ENCODE results near the gene CFAP74. TPM values are rescaled to one million over a fixed set of nuclear protein-coding genes. Genes with fewer than 3 reads are reported as not detected.

CFAP74 gene
- polyA plus RNA-seq, 2 of the 4 experiments (the other 2 are of a cell fraction): 0.03 to 0.04 TPM

GRCh38 chr1:1920608-1921458 lies 82.8 kb downstream of the CFAP74 start:
- FAIRE-seq (no peak), ATAC-seq (no peak)

GRCh38 chr1:1920057-1920607 lies 83.5 kb downstream of the CFAP74 start:
- Histone ChIP-seq H3K4me3 (peak overlapping the region; percentile 60), H3K4me2 (peak overlapping the region; percentile 86), H3K27ac (peak overlapping the region; percentile 73 to 84), H3K9me3 (no peaks in the 10 kb centered on the region), H3K4me1 (peaks cover 10% of the 10 kb centered on the region)
- no peak for DNase-seq (ENCODE audit: low read depth in 1 of 2, low spot score in 1 of 2)
- TF ChIP-seq KDM1A (IDR thresholded peaks at IDR 0.05; ENCODE audit: low read depth) (no peak), EHMT2 (IDR thresholded peaks at IDR 0.05; ENCODE audit: low read depth) (no peak), RFX5 (IDR thresholded peaks at IDR 0.05) (no peak), KDM5A (IDR thresholded peaks at IDR 0.05) (no peak), FOXS1 (CRISPR knock-in tag; IDR thresholded peaks at IDR 0.05) (no peak), SREBF2 (IDR thresholded peaks at IDR 0.05) (no peak), HOXB5 (CRISPR knock-in tag; IDR thresholded peaks at IDR 0.05) (no peak), MAX (IDR thresholded peaks at IDR 0.05) (no peak)
- TF ChIP-seq, protein P1, sequence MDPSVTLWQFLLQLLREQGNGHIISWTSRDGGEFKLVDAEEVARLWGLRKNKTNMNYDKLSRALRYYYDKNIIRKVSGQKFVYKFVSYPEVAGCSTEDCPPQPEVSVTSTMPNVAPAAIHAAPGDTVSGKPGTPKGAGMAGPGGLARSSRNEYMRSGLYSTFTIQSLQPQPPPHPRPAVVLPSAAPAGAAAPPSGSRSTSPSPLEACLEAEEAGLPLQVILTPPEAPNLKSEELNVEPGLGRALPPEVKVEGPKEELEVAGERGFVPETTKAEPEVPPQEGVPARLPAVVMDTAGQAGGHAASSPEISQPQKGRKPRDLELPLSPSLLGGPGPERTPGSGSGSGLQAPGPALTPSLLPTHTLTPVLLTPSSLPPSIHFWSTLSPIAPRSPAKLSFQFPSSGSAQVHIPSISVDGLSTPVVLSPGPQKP (IDR thresholded peaks at IDR 0.05; ENCODE audit: low read depth, low read length): no peak
- TF ChIP-seq, protein P2, sequence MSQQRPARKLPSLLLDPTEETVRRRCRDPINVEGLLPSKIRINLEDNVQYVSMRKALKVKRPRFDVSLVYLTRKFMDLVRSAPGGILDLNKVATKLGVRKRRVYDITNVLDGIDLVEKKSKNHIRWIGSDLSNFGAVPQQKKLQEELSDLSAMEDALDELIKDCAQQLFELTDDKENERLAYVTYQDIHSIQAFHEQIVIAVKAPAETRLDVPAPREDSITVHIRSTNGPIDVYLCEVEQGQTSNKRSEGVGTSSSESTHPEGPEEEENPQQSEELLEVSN (IDR thresholded peaks at IDR 0.05; ENCODE audit: borderline replicate concordance, low read depth): no peak
- POLR2A ChIA-PET: interaction anchor here (1.1 kb wide), 1 partner anchor 11 kb away, joined by 6 read pairs; no protein-coding TSS in a partner anchor
- WGBS (ENCODE audit: missing lambda C conversion rate): 57% methylated on average over 2 of the region's 6 CpGs
- CTCF ChIA-PET: interaction anchor here (1.0 to 1.4 kb wide), 2 partner anchors 10 to 11 kb away, joined by 3 read pairs; no protein-coding TSS in a partner anchor
- ATAC-seq: no peak
- FAIRE-seq: no peak

More at GRCh38 chr1:1920608-1921458, 82.8 kb downstream of the CFAP74 start:
- 96% methylated on average over 14 of the region's 27 CpGs for WGBS (ENCODE audit: missing lambda C conversion rate)
- H3K4me2 ChIP-seq: no peak overlapping the region
- peaks cover 10% of the 10 kb centered on the region for H3K4me1 ChIP-seq
- H3K27ac ChIP-seq: no peak overlapping the region
- CTCF ChIA-PET: interaction anchor here (1.0 to 1.4 kb wide), 2 partner anchors 10 to 12 kb away, joined by 3 read pairs; no protein-coding TSS in a partner anchor
- no peak for TF ChIP-seq JUN (IDR thresholded peaks at IDR 0.05)
- TF ChIP-seq HDAC2 (IDR thresholded peaks at IDR 0.05): no peak
- TF ChIP-seq TFCP2L1 (CRISPR knock-in tag; IDR thresholded peaks at IDR 0.05): no peak
- TF ChIP-seq RCOR1 (IDR thresholded peaks at IDR 0.05; ENCODE audit: low read depth, low read length): no peak
- no peak for TF ChIP-seq EP300 (IDR thresholded peaks at IDR 0.05)
- no peak for TF ChIP-seq CTCF (IDR thresholded peaks at IDR 0.05)
- no peak for TF ChIP-seq ZFP36 (IDR thresholded peaks at IDR 0.05; ENCODE audit: borderline replicate concordance, partially characterized antibody)
- TF ChIP-seq HOXA7 (CRISPR knock-in tag; IDR thresholded peaks at IDR 0.05): no peak
- TF ChIP-seq RNF2 (IDR thresholded peaks at IDR 0.05; ENCODE audit: borderline replicate concordance, low read depth): no peak
- TF ChIP-seq FOXS1 (CRISPR knock-in tag; IDR thresholded peaks at IDR 0.05): no peak
- TF ChIP-seq SREBF2 (IDR thresholded peaks at IDR 0.05): no peak
- TF ChIP-seq MAZ (IDR thresholded peaks at IDR 0.05; ENCODE audit: borderline replicate concordance, low read depth, low read length): no peak
- no peak for TF ChIP-seq TP53 (CRISPR knock-in tag; IDR thresholded peaks at IDR 0.05)
- TF ChIP-seq CBX8 (IDR thresholded peaks at IDR 0.05): no peak
- TF ChIP-seq ESRRA (IDR thresholded peaks at IDR 0.05; ENCODE audit: borderline replicate concordance, low read length): no peak
- TF ChIP-seq, protein P3, sequence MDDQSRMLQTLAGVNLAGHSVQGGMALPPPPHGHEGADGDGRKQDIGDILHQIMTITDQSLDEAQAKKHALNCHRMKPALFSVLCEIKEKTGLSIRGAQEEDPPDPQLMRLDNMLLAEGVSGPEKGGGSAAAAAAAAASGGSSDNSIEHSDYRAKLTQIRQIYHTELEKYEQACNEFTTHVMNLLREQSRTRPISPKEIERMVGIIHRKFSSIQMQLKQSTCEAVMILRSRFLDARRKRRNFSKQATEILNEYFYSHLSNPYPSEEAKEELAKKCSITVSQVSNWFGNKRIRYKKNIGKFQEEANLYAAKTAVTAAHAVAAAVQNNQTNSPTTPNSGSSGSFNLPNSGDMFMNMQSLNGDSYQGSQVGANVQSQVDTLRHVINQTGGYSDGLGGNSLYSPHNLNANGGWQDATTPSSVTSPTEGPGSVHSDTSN (IDR thresholded peaks at IDR 0.05): no peak
- no peak for TF ChIP-seq RAD21 (conservative IDR thresholded peaks at IDR 0.05 in 1 of 2, IDR thresholded peaks at IDR 0.05 in 1 of 2)
- no peak for TF ChIP-seq MAFK (IDR thresholded peaks at IDR 0.05; ENCODE audit: partially characterized antibody)
- TF ChIP-seq POLR2AphosphoS2 (conservative IDR thresholded peaks at IDR 0.05; ENCODE audit: low read length): no peak
- no peak for TF ChIP-seq KDM5A (IDR thresholded peaks at IDR 0.05)
- no peak for DNase-seq (ENCODE audit: low read depth in 1 of 2, low spot score in 1 of 2)
- POLR2A ChIA-PET: no interaction called here
- H3K9me3 ChIP-seq: no peaks in the 10 kb centered on the region
- no peak overlapping the region for H3K4me3 ChIP-seq
